Lower leg skin (tissue), 4 donors: ENCODE data around the gene CHRM5. TPM values are rescaled to one million over a fixed set of nuclear protein-coding genes. Genes with fewer than 3 reads are reported as not detected.
"Not testable (repeated sequence)": the region's sequence is repeated elsewhere in the genome, so short reads cannot be mapped to it uniquely, and the experiment has no call there.

Experiments
- DNase-seq, 2 donors: peaks; one replicate each; pipeline ENCODE4 v3.0.0-alpha.2; 2019; ENCODE audit warnings: low spot score in 2 of 2
- H3K4me3 ChIP-seq: fragments of 200-600 bp; sonication (generic); 2 replicates; pipeline ENCODE4 v1.5.1; 2017; ENCODE audit warnings: mild to moderate bottlenecking, low read depth; ENCODE audit not compliant: poor library complexity, severe bottlenecking
- CTCF ChIP-seq, 3 donors: fragments of 450-650 bp; IDR thresholded peaks; one replicate each; pipeline ENCODE4 v1.5.1; 2016; ENCODE audit warnings: antibody characterized with exemption in 3 of 3, mild to moderate bottlenecking in 3 of 3, moderate library complexity in 2 of 3
- POLR2A ChIP-seq, 2 donors: fragments of 450-650 bp; IDR thresholded peaks; one replicate each; pipeline ENCODE4 v1.6.1; 2016 to 2017; ENCODE audit warnings: antibody characterized with exemption in 2 of 2, mild to moderate bottlenecking in 1 of 2, moderate library complexity in 1 of 2
- WGBS, 2 donors: methylation state at CpG; one replicate each; pipeline ENCODE4 v1.1.5; 2018; 5-methylcytosine and 5-hydroxymethylcytosine counted together
- intact Hi-C: fragments of 100-400 bp; cut with DNase I; formaldehyde crosslinking; loops from one replicate; pipeline ENCODE4 v1.15.0; 2023; ENCODE audit warnings: low total_unique reads
- total RNA-seq, 4 donors: library from RNA; depleted of rRNA; stranded (reverse); fragments of >200 nt; gene quantifications; one replicate each; pipeline ENCODE4 v1.1.0, GENCODE V29; 2016

The CHRM5 gene
- total RNA-seq, 4 donors from 2014 or later = not detected

GRCh38 chr15:33988384-33988783 lies 20.1 kb downstream of the CHRM5 start:
- DNase-seq = no peak
- TF ChIP-seq POLR2A (IDR thresholded peaks at IDR 0.05) = no peak
- TF ChIP-seq CTCF (IDR thresholded peaks at IDR 0.05) = no peak
- no peak overlapping the region for H3K4me3 ChIP-seq
- 89 to 95% methylated on average over 4 of the region's 4 CpGs for WGBS, 2 donors
- intact Hi-C loops = no loop called here

GRCh38 chr15:33994005-33994615 lies 25.8 kb downstream of the CHRM5 start:
- no peak overlapping the region for H3K4me3 ChIP-seq
- no peak for TF ChIP-seq POLR2A (IDR thresholded peaks at IDR 0.05)
- TF ChIP-seq CTCF (IDR thresholded peaks at IDR 0.05) = no peak
- intact Hi-C loops = no loop called here
- DNase-seq = no peak
- WGBS, 2 donors = 92 to 95% methylated on average over 9 of the region's 9 CpGs

GRCh38 chr15:33995666-33996065 lies 27.4 kb downstream of the CHRM5 start:
- 98% methylated on average over 10 of the region's 10 CpGs for WGBS, 2 donors
- intact Hi-C loops = not testable (repeated sequence)

GRCh38 chr15:34001536-34001935 lies 33.2 kb downstream of the CHRM5 start:
- no peak for DNase-seq
- WGBS, 2 donors = 39 to 41% methylated on average over 3 of the region's 3 CpGs
- intact Hi-C loops = no loop called here
- H3K4me3 ChIP-seq = no peak overlapping the region
- TF ChIP-seq POLR2A (IDR thresholded peaks at IDR 0.05) = no peak
- TF ChIP-seq CTCF (IDR thresholded peaks at IDR 0.05) = no peak

More at GRCh38 chr15:33995666-33996065, 27.4 kb downstream of the CHRM5 start:
- H3K4me3 ChIP-seq, DNase-seq: not testable (repeated sequence)

- 90 to 96% methylated on average over 2 of the region's 2 CpGs for WGBS, 2 donors
- intact Hi-C loops = no loop called here
- no peak for TF ChIP-seq CTCF (IDR thresholded peaks at IDR 0.05)
- no peak for TF ChIP-seq POLR2A (IDR thresholded peaks at IDR 0.05)
- DNase-seq = no peak
- no peak overlapping the region for H3K4me3 ChIP-seq
Measured at GRCh38 chr15:34006381-34006780, 38.1 kb downstream of the CHRM5 start.

GRCh38 chr15:34009656-34010055 lies 41.4 kb downstream of the CHRM5 start:
- no peak overlapping the region for H3K4me3 ChIP-seq
- TF ChIP-seq CTCF (IDR thresholded peaks at IDR 0.05) (no peak), POLR2A (IDR thresholded peaks at IDR 0.05) (no peak)
- no peak for DNase-seq
- intact Hi-C loops = no loop called here
- 93 to 100% methylated on average over 1 of the region's 1 CpG for WGBS, 2 donors
